Activated B cell treated with CpG ODN at 0.5 μM for 24 hours (primary cell): ENCODE data around the gene MRM3. TPM values are rescaled to one million over a fixed set of nuclear protein-coding genes. Genes with fewer than 3 reads are reported as not detected.
"Not testable (repeated sequence)": the region's sequence is repeated elsewhere in the genome, so short reads cannot be mapped to it uniquely, and the experiment has no call there.

Source experiments
- ATAC-seq: fragments of 200-7000 bp; cut with Tn5 transposase; one replicate; pipeline ENCODE4 v1.10.0; 2021; ENCODE audit warnings: low read depth, mild to moderate bottlenecking, moderate library complexity
- CTCF ChIA-PET: fragments of 350-600 bp; sonication (Branson Sonifier 250); formaldehyde crosslinking; loops from one replicate; lab custom pipeline; 2021; ENCODE audit warnings: antibody characterized with exemption; lab: Charles Lee
- POLR2A ChIA-PET: fragments of 350-600 bp; sonication (Branson Sonifier 250); formaldehyde crosslinking; loops from one replicate; lab custom pipeline; 2021; ENCODE audit warnings: antibody characterized with exemption; lab: Charles Lee
- DNase-seq: peaks from one replicate; pipeline ENCODE4 v3.0.0; 2022
- H3K27ac Mint-ChIP-seq: one replicate; pipeline ENCODE4 v1.8.0; 2020; ENCODE audit warnings: mixed read lengths
- H3K27me3 Mint-ChIP-seq: one replicate; pipeline ENCODE4 v1.8.0; 2021; ENCODE audit warnings: mixed read lengths
- H3K36me3 Mint-ChIP-seq: one replicate; pipeline ENCODE4 v1.8.0; 2021; ENCODE audit warnings: low read depth, mixed read lengths
- H3K4me1 Mint-ChIP-seq: one replicate; pipeline ENCODE4 v1.8.0; 2021; ENCODE audit warnings: mixed read lengths
- H3K4me3 Mint-ChIP-seq: one replicate; pipeline ENCODE4 v1.8.0; 2020; ENCODE audit warnings: mild to moderate bottlenecking, mixed read lengths
- H3K9me3 Mint-ChIP-seq: one replicate; pipeline ENCODE4 v1.8.0; 2020; ENCODE audit warnings: mixed read lengths
- CTCF ChIP-seq: fragments of 200-600 bp; IDR thresholded peaks from one replicate; pipeline ENCODE4 v1.8.0; 2022; ENCODE audit warnings: antibody characterized with exemption, mild to moderate bottlenecking
- intact Hi-C: fragments of 100-400 bp; cut with micrococcal nuclease; formaldehyde crosslinking; loops from one replicate; pipeline ENCODE4 v1.15.1; 2024
- total RNA-seq: library from RNA; stranded (reverse); gene quantifications from 2 replicates; pipeline ENCODE4 v1.2.3, GENCODE V29; 2022

The MRM3 gene
- total RNA-seq, 1 donor from 2014 or later, result 26.3 TPM

DNA sequence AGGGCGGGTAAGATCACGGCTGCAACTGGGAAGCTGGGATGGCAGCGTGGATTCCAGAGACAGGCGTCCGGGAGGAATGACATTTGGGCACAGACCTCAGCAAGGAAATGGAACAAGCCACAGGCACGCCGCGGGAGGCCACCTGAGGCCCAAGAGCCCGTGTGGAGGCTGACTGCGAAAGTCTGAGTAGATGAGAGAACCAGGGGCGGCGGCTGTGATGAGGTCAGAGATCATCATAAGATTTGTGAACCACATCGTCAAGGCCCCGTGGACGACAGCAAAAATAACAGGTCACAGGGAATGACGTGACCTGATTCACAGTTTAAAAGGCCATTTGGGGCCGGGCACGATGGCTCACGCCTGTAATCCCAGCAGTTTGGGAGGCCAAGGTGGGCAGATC, 48.2 kb downstream of the MRM3 start:
- POLR2A ChIA-PET, result no interaction called here
- no peak overlapping the region for H3K27ac Mint-ChIP-seq
- ATAC-seq, result no peak
- H3K27me3 Mint-ChIP-seq, result no peaks in the 10 kb centered on the region
- no peaks in the 10 kb centered on the region for H3K9me3 Mint-ChIP-seq
- no peaks in the 10 kb centered on the region for H3K36me3 Mint-ChIP-seq
- no peaks in the 10 kb centered on the region for H3K4me1 Mint-ChIP-seq
- intact Hi-C loops, result no loop called here
- no peak for DNase-seq
- H3K4me3 Mint-ChIP-seq, result no peak overlapping the region
- CTCF ChIA-PET, result no interaction called here
- no peak for TF ChIP-seq CTCF

DNA sequence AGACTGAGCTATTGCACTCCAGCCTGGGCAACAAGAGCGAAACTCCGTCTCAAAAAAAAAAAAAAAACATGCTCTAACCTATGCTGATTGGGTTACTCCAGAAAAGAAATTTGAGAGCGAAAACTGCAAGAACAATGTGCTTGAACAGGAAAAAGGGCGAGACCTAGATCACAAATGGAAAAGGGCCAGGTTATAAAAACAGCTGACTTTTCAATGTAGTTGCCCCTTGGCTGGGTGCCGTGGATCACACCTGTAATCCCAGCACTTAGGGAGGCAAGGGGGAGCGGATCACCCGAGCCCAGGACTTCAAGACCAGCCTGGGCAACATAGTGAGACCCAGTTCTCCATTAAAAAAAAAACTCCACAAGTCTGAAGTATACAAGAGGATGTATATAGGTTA, 48.8 kb downstream of the MRM3 start:
- POLR2A ChIA-PET, result no interaction called here
- no peak for DNase-seq
- H3K4me1 Mint-ChIP-seq, result no peaks in the 10 kb centered on the region
- no peaks in the 10 kb centered on the region for H3K36me3 Mint-ChIP-seq
- ATAC-seq, result no peak
- H3K4me3 Mint-ChIP-seq, result no peak overlapping the region
- CTCF ChIA-PET, result no interaction called here
- H3K27me3 Mint-ChIP-seq, result no peaks in the 10 kb centered on the region
- H3K27ac Mint-ChIP-seq, result no peak overlapping the region
- intact Hi-C loops, result no loop called here
- no peaks in the 10 kb centered on the region for H3K9me3 Mint-ChIP-seq
- no peak for TF ChIP-seq CTCF

DNA sequence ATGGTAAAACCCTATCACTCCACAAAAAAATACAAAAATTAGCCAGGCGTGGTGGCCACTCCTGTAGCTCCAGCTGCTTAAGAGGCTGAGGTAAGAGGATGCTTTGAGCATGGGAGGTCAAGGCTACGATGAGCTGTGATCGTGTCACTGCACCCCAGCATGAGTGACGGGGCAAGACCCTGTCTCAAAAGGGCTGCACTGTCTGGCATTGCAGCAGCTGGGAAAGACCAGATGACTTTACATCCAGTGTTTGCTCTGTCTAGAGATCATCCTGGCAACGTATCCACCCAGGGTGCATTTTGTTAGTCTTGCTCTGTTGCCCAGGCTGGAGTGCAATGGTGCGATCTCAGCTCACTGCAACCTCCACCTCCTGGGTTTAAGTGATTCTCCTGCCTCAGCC, 52.0 kb downstream of the MRM3 start:
- ChIA-PET POLR2A (no interaction called here), CTCF (no interaction called here)
- Mint-ChIP-seq H3K27ac (no peak overlapping the region), H3K9me3 (no peaks in the 10 kb centered on the region), H3K27me3 (no peaks in the 10 kb centered on the region), H3K36me3 (no peaks in the 10 kb centered on the region), H3K4me1 (no peaks in the 10 kb centered on the region), H3K4me3 (no peak overlapping the region)
- no peak for DNase-seq
- no peak for ATAC-seq
- intact Hi-C loops, result no loop called here
- TF ChIP-seq CTCF, result no peak

- Mint-ChIP-seq H3K4me3 (no peak overlapping the region), H3K9me3 (no peaks in the 10 kb centered on the region), H3K27ac (no peak overlapping the region), H3K27me3 (no peaks in the 10 kb centered on the region), H3K36me3 (no peaks in the 10 kb centered on the region), H3K4me1 (no peaks in the 10 kb centered on the region)
- intact Hi-C loops, result no loop called here
- no peak for TF ChIP-seq CTCF
- ChIA-PET POLR2A (no interaction called here), CTCF (no interaction called here)
- ATAC-seq (no peak), DNase-seq (no peak)
Measured at GRCh38 chr17:835263-835662, 53.1 kb downstream of the MRM3 start.

GRCh38 chr17:835721-836120, 53.6 kb downstream of the MRM3 start:
- CTCF ChIA-PET, ATAC-seq, H3K9me3 Mint-ChIP-seq, DNase-seq, H3K27me3 Mint-ChIP-seq, H3K36me3 Mint-ChIP-seq, H3K4me3 Mint-ChIP-seq, H3K27ac Mint-ChIP-seq, POLR2A ChIA-PET, intact Hi-C loops, H3K4me1 Mint-ChIP-seq: not testable (repeated sequence)

DNA sequence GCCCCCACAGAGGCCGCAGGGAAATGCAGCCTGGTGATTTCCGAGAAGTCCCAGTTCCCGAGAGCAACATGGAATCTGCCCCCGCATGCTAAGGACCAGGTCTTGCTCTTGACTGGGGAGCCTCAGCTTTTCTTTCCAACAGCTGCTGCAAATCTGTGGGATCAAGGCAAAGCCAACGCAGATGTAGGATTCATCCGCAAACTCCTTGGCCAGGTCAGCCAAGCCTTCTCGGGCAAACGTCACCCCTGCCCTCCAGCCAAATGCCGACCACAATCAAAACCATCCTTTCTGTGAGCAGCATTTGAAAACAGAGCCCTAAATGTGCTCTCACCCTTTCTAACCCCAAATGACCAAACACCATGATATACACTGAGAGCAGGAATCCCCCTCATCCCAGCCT, 54.0 kb downstream of the MRM3 start:
- no peaks in the 10 kb centered on the region for H3K9me3 Mint-ChIP-seq
- no peak for TF ChIP-seq CTCF
- ChIA-PET CTCF (no interaction called here), POLR2A (no interaction called here)
- no peaks in the 10 kb centered on the region for H3K36me3 Mint-ChIP-seq
- H3K27me3 Mint-ChIP-seq, result no peaks in the 10 kb centered on the region
- intact Hi-C loops, result no loop called here
- ATAC-seq, result no peak
- no peak overlapping the region for H3K4me3 Mint-ChIP-seq
- DNase-seq, result no peak
- H3K27ac Mint-ChIP-seq, result no peak overlapping the region
- H3K4me1 Mint-ChIP-seq, result no peaks in the 10 kb centered on the region
